Measurements from ENCODE around the gene TECPR2. TPM values are rescaled to one million over a fixed set of nuclear protein-coding genes. Genes with fewer than 3 reads are reported as not detected.

The TECPR2 gene, protein sequence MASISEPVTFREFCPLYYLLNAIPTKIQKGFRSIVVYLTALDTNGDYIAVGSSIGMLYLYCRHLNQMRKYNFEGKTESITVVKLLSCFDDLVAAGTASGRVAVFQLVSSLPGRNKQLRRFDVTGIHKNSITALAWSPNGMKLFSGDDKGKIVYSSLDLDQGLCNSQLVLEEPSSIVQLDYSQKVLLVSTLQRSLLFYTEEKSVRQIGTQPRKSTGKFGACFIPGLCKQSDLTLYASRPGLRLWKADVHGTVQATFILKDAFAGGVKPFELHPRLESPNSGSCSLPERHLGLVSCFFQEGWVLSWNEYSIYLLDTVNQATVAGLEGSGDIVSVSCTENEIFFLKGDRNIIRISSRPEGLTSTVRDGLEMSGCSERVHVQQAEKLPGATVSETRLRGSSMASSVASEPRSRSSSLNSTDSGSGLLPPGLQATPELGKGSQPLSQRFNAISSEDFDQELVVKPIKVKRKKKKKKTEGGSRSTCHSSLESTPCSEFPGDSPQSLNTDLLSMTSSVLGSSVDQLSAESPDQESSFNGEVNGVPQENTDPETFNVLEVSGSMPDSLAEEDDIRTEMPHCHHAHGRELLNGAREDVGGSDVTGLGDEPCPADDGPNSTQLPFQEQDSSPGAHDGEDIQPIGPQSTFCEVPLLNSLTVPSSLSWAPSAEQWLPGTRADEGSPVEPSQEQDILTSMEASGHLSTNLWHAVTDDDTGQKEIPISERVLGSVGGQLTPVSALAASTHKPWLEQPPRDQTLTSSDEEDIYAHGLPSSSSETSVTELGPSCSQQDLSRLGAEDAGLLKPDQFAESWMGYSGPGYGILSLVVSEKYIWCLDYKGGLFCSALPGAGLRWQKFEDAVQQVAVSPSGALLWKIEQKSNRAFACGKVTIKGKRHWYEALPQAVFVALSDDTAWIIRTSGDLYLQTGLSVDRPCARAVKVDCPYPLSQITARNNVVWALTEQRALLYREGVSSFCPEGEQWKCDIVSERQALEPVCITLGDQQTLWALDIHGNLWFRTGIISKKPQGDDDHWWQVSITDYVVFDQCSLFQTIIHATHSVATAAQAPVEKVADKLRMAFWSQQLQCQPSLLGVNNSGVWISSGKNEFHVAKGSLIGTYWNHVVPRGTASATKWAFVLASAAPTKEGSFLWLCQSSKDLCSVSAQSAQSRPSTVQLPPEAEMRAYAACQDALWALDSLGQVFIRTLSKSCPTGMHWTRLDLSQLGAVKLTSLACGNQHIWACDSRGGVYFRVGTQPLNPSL (N-terminal part only)
- total RNA-seq, result 6.8 and 19.2 TPM in 2 replicates

DNA sequence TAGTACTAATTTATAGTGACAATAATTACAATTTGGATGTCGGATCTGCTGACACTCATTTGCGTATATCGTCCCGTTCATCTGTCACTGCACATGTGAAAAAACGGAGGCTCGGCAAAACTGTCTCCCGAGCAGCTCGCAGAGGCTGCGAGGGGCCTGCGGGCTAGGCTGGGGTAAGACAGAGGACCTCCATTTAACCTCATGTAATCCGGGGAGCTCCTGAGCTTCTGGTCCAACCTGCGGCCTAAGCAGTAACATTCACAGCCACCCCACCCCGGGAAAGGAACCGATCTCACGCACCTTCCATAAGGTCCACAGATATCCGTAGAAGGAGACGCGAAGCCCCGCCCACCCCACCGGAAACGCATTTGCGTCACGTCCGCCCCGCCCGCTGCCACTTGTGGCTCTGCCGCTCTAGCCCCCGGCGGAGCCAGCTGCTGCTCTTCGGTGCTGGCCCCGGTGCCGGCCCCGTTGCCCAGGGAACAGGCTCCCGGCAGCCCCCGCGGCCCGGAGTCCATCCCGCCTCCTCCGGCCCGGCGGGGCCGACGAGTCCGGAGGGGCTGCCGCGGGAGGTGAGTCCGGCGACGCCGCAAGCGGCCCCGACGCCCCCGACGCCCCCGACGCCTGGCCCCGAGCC is at the start of gene TECPR2, which contains the start of gene CINP:
Gene TECPR2 (plus strand): TSS at position 397 of the 637 bp plus-strand sequence. CDS start 13,781 bp downstream, outside the sequence.
Gene CINP (minus strand): TSS at position 346 of the 637 bp plus-strand sequence. CDS start 39 bp downstream, at position 307.

GRCh38 chr14:102319351-102320032 is 43.2 kb upstream of the TECPR2 start, which contains the start of gene ZNF839:
TSS of gene ZNF839 (plus strand) at chr14:102319746. CDS start at chr14:102319766, 20 bp downstream.

DNA sequence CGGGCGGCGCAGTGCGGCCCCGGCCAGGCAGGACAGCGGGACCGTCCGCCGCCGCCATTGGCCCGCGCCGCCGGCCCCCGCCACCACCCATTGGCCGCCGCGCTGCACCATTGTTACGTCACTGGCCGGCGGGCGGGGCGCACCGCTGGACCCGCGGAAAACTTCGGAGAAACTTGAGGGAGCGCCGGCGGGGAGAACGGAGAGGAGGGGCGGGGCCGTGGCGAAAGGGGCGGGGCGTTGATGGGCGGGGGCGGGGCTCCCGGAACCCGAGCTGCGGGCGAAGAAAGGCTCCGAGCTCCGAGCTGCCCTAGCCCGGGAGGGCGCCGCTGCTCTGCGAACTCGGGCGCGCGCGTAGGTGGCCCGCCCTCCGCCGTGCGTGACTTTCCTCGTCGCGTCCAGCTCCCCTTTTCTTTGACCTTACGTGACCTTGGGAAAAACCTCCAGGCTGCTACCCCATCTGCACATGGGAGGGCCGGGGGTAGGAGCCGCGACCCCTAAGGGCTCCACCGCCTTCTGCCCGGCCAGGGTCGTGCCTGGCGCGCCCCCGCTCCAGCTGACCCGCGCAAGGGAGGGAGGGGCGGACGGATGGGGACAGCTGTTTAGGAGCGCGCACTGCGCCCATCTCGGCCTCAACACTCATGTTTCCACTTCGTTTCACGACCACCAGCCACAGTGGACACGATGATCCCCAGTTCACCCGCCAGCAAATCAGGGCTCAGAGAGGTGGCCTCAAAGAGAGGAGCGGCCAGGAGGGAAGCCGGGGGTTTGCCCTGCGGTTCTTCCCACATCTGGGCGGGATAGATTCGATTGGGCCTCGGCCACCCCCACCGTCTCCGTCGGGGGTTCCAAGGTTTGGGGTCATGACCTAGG is 147.2 kb downstream of the TECPR2 start, which contains the start of gene ANKRD9:
Gene ANKRD9 (minus strand): TSS at position 31 of the 870 bp plus-strand sequence. CDS start 1,887 bp downstream, outside the sequence.

Other genes starting within 250 kb of the TECPR2 start
- 18.5 and 19.5 TPM in 2 replicates for gene WDR20, start 223.0 kb upstream of the TECPR2 start, total RNA-seq
- gene MOK, start 57.8 kb upstream of the TECPR2 start, total RNA-seq, result 2.4 and 5.8 TPM in 2 replicates
- gene ZNF839, start 43.2 kb upstream of the TECPR2 start, total RNA-seq, result 8.2 and 9.4 TPM in 2 replicates
- gene CINP, start 51 bp upstream of the TECPR2 start, total RNA-seq, result 42.0 and 50.1 TPM in 2 replicates
- gene ANKRD9, start 146.8 kb downstream of the TECPR2 start, total RNA-seq, result 17.8 and 43.9 TPM in 2 replicates
- gene RCOR1, start 229.7 kb downstream of the TECPR2 start, total RNA-seq, result 27.0 and 57.5 TPM in 2 replicates